Measurements from ENCODE around the gene MAN2A1. TPM values are rescaled to one million over a fixed set of nuclear protein-coding genes. Genes with fewer than 3 reads are reported as not detected.

MAN2A1 gene
- total and polyA plus RNA-seq, 10 donors: 9.5 to 84.8 (median 54.5) TPM

DNA sequence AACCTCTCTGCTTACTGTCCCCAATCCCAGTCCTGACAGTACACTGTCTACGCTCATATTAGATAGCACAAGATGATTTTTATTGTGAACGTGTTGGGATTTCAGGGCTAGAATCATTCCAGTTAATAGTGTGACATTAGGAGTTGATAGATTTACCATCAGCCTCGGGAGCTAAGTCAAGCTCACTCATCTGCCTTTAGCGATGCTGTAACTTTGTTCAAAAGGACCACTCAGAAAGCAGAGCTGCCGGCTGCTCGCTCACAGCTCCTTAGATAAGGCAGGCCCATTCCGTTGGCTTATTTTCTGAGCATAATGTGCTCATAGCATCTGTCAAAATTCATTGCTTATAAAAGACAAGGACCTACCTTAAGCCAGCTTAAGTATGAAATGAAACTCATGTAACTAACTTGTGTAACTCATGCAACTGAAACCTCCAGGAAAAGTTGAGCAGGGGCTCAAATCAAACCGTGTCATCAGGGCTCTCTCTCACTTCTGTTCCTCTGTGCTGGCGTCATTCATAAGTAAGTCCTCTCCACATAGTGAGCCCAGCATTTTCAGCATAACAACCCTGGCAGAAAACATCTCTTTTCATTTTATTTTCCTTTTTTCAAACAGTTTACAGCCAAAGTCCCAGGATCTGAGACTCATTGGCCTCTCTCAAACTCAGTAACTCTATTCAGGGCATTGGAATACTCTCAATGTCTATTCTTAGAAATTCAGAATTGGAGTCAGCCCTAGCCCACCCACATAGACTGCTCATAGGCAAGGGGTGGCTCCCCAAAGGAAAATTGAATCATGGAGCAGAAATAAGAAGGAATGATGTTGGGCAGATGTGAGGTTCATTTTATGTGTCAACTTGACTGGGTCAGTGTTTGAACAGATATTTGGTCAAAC, 208.8 kb downstream of the MAN2A1 start:
- no peak overlapping the region for H3K27ac ChIP-seq
- WGBS, 5 donors: 83 to 89% (median 86%) methylated on average over 9 of the region's 9 CpGs
- no peak overlapping the region for H3K4me3 ChIP-seq
- no peaks in the 10 kb centered on the region for H3K9me3 ChIP-seq
- TF ChIP-seq POLR2AphosphoS5 (IDR thresholded peaks at IDR 0.05) (no peak), POLR2A (IDR thresholded peaks at IDR 0.05) (no peak)
- TF ChIP-seq, protein P1, sequence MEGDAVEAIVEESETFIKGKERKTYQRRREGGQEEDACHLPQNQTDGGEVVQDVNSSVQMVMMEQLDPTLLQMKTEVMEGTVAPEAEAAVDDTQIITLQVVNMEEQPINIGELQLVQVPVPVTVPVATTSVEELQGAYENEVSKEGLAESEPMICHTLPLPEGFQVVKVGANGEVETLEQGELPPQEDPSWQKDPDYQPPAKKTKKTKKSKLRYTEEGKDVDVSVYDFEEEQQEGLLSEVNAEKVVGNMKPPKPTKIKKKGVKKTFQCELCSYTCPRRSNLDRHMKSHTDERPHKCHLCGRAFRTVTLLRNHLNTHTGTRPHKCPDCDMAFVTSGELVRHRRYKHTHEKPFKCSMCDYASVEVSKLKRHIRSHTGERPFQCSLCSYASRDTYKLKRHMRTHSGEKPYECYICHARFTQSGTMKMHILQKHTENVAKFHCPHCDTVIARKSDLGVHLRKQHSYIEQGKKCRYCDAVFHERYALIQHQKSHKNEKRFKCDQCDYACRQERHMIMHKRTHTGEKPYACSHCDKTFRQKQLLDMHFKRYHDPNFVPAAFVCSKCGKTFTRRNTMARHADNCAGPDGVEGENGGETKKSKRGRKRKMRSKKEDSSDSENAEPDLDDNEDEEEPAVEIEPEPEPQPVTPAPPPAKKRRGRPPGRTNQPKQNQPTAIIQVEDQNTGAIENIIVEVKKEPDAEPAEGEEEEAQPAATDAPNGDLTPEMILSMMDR (IDR thresholded peaks at IDR 0.05 in 8 of 11, conservative IDR thresholded peaks at IDR 0.05 in 3 of 11): no peak
- H3K27me3 ChIP-seq (replicated peaks in 1 of 7): no peaks in the 10 kb centered on the region
- intact Hi-C loops (cut with DNase I; ENCODE audit: low total_unique reads): no loop called here
- no peaks in the 10 kb centered on the region for H3K36me3 ChIP-seq
- H3K4me1 ChIP-seq: no peaks in the 10 kb centered on the region
- no peak for DNase-seq

DNA sequence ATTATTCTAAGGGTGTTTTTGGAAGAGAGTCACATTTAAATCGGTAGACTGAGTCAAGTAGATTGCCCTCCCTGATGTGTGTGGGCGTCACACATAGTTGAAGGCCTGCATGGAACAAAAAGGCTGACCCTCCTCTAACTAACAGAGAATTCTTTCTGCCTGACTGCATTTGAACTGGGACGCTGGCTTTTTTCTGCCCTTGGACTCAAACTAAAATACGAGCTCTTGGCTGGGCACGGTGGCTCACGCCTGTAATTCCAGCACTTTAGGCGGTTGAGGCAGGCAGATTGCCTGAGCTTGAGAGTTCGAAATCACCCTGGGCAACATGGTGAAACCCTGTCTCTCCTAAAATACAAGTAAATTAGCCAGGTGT, 209.4 kb downstream of the MAN2A1 start:
- no peak overlapping the region for H3K4me3 ChIP-seq
- intact Hi-C loops (cut with DNase I; ENCODE audit: low total_unique reads): no loop called here

DNA sequence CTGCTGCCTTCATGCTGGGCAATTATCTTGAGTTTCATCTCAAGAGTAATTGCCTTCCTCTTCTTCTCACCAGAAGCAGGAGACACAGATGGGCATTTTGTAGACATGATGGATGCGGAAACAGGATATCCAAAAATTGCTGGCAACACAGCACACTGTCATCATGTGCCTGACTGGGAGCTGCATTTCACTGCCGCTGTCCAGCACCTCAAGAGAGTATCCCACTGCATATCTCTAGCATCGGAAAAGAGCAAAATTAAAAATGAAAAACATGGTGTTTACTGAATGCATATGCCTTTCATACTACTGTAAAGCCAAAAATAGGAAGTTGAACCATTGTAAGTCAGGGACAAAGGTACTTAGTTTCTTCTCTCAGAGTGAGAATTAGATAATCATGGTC, 210.7 kb downstream of the MAN2A1 start:
- H3K27ac ChIP-seq: no peak overlapping the region
- intact Hi-C loops (cut with DNase I; ENCODE audit: low total_unique reads): no loop called here
- WGBS, 5 donors: 88 to 97% (median 91%) methylated on average over 3 of the region's 3 CpGs

More for the DNA sequence above, 209.4 kb downstream of the MAN2A1 start:
- H3K9me3 ChIP-seq: no peaks in the 10 kb centered on the region
- 86 to 95% (median 88%) methylated on average over 8 of the region's 8 CpGs for WGBS, 5 donors
- H3K36me3 ChIP-seq: no peaks in the 10 kb centered on the region
- H3K4me1 ChIP-seq: no peaks in the 10 kb centered on the region
- H3K27me3 ChIP-seq (replicated peaks in 1 of 7): no peaks in the 10 kb centered on the region
- no peak for DNase-seq
- H3K27ac ChIP-seq: no peak overlapping the region
- TF ChIP-seq POLR2A (IDR thresholded peaks at IDR 0.05) (no peak), POLR2AphosphoS5 (IDR thresholded peaks at IDR 0.05) (no peak)
- TF ChIP-seq, protein P1 (IDR thresholded peaks at IDR 0.05 in 8 of 11, conservative IDR thresholded peaks at IDR 0.05 in 3 of 11): no peak

More for the DNA sequence above, 210.7 kb downstream of the MAN2A1 start:
- TF ChIP-seq POLR2AphosphoS5 (IDR thresholded peaks at IDR 0.05) (no peak), POLR2A (IDR thresholded peaks at IDR 0.05) (no peak)
- TF ChIP-seq, protein P1 (IDR thresholded peaks at IDR 0.05 in 8 of 11, conservative IDR thresholded peaks at IDR 0.05 in 3 of 11): no peak
- no peaks in the 10 kb centered on the region for H3K36me3 ChIP-seq
- H3K4me1 ChIP-seq: no peaks in the 10 kb centered on the region
- H3K9me3 ChIP-seq: no peaks in the 10 kb centered on the region
- H3K4me3 ChIP-seq: no peak overlapping the region
- DNase-seq: no peak
- no peaks in the 10 kb centered on the region for H3K27me3 ChIP-seq (replicated peaks in 1 of 7)

All from spleen (tissue), 11 donors.